ENCODE measurements around the gene SLC35E3.

SLC35E3 gene

DNA sequence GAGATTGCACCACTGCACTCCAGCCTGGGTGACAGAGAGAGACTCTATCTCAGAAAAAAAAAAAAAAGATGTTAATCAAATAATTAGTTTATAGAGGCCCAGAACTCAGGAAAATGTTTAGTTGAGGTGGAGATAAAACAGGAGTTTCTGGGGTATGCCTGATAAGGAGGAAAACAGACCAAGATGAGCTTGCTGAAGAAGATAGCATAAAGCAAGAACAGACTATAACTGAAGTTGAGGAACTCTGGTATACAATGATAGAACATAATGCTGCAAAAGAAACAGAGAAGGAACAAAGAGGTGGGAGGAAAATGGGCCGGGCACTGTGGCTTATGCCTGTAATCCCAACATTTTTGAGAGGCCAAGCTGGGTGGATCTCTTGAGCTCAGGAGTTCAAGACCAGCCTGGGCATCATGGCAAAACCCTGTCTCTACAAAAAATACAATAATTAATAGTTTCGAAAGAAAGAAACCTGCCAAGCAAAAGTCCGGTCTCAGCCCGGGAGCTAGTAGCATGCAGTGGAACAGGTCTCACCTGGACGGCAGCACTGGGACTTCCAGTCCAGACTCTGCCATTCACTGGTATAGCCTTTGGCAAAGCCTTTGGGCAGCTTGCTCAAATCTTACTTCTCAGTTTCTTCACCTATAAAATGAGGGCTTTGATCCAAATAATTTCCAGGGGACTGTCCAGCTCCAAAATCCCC, 25.4 kb downstream of the SLC35E3 start:
- DNase-seq, result no peak

DNA sequence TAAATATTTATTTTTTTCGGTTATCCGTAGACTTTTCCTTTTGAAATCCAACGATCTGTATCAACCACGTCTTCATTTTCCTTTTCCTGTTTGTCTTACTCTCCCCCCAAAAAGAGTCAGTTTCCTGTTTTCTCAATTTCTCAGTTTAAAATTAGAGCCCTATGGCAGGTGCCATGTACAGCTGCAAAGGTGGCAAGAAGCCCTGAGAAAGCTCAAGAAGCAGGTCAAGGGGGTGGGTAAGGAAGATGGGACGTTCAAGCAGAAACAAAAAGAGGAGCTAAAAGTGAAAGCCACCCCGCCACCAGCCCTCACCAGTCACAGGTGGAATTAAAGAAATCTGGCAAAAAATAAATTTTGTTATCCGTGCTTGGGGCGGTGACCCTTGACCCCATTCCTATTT, 26.7 kb downstream of the SLC35E3 start:
- DNase-seq, result no peak

DNA sequence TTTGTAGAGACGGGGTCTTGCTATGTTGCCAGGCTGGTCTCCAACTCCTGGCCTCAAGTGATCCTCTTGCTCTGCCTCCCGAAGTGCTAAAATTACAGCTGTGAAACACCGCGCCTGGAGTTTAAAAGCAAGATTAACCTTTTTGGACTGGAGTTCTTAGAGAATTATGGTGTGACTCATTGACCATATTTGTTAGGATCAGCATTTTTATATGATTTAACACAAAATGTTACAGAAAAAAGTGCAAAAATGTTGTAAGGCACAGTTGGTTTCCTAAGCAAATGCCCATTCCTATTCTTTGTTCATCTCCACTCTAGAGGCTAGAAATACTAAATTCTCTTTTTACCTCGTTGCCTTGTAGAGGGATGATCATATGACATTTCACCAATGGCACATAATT, 27.6 kb downstream of the SLC35E3 start:
- no peak for DNase-seq

DNA sequence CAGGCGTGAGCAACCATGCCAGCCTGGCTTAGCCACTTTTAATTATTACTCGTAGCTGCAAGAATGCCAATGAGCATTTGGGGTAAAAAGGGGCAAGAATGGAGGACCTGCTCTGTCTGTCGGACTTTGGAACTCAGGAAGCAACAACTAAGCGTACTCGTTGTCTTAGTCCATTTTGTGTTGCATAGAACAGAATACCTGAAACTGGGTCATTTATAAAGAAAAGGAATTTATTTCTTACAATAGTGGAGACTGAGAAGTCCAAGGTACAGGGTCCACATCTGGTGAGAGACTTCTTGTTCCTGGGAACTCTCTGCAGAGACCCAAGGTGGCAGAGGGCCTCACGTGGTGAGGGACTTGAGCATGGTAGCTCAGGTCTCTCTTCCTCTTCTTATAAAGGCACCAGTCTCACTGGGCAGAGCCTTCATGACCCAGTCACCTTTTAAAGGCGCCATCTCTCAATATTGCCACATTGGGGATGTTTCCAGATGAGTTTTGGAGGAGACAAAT, 29.2 kb downstream of the SLC35E3 start:
- DNase-seq, result no peak

DNA sequence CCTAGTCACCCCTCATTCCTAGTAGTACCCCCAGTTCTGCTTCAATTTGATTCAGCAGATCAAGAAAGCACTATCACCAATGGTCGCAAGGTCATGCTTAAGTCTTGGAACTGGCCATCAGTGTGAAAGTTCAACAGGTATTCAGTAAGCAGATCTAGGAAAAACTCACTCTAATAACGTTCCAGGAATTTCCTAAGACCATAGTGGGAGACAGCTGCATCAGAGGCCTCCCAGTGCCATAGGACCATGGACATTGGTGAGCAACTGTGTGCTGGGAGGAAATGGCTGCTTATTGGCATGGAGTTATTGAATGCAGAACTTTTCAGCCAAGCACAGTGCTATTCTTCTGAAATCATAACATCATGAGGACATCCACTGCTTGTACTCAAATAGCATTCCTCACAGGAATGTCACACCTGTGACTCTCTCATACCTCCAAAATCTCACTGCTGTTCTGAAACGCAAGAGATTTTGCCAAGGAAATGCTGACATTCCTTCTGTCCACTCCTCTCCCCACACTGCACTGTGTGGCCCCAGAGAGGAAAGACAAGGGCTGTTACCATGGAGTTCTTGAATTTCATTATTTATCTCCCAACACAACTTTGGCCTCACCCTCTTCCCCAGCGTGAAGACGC, 31.1 kb downstream of the SLC35E3 start:
- no peak for DNase-seq

DNA sequence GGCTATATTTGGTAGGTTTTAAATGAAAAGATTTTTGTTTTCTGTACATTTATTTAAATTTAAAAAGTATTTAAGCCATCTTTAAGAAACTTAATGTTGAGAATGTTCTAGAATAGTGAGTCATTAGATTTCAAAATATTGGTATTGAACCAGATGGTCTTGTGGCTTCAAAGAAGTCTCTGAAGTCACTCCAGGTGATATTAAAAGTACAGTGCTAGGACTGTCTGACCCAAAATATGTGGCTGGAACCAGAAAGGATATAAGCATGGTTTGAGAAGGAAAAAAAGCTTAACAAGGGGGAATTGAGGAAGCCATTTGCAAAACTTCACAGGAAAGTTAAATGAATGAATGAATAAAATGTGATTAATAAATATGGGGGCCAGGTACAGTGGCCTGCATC, 33.3 kb downstream of the SLC35E3 start:
- no peak for DNase-seq

DNA sequence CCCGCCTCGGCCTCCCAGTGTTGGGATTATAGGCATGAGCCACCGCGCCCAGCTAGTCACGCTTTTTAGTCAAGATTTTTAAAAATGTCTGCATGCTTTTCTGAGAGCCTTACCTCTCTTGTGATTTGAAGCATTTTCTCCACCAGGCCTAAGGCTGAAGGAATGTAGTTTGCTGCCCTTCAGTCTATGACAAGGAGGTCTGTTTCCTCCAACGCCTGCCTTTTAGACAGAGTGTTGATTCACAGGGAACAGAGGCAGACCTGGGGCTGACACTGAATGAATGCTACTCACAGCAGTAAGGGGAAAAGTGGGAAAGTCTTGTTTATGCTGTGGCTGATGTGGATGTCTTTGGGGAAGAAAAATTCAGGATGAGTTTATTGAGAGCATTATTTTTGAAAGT, 34.8 kb downstream of the SLC35E3 start:
- DNase-seq, result no peak

DNA sequence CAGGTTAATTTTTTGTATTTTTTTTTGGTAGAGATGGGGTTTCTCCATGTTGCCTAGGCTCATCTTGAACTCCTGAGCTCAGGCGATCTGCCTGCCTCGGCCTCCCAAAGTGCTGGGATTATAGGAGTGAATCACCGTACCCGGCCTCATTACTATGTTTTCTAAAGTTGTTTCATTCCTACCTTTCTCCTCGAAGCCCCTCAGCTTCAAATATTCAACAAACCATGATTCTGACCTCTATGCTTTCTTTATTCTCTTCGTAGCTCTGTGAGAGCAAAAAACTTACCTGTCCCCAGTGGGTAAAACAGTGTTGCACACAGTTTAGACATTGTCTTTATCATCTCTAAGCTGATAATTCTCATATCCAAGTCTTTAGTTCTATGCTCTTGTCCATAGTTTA, 35.8 kb downstream of the SLC35E3 start:
- DNase-seq, result no peak

DNA sequence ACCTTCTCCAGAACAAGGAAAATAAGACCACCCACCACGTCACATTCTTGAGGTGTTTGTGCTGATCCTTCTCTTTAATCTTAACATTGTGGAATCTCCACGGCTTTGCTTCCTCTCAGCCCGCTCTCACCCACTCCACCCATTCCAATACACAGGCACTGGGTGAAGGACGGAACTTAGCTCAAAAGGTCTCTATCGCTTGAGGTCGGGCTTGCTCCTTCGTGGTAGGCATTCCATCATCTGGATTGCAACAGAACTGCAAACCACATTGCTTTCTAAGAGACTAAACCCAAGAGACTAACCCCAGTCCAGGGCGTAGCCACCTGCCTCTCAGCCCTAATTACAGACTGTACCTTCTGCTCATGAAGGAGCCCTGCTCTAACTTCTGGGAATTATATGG, 38.0 kb downstream of the SLC35E3 start:
- DNase-seq, result no peak

DNA sequence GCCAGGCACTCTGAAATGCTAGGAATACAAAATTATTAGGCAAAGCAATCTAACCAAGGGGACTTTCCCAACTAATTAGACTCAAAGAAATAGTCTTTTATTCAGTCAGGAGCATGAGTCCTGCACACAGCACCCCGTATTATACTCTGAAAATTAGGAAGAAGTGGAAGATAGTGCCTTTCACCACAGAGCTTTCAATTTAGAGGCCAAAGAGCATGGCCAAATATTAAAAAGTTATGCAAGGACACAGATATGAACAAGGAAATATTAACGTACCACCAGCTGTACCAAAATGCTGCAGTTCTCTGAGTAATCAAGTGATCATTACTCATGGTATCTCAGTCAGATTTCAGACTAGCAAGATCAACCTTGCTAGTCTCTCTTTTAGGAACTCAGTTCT, 39.4 kb downstream of the SLC35E3 start:
- DNase-seq, result no peak

DNA sequence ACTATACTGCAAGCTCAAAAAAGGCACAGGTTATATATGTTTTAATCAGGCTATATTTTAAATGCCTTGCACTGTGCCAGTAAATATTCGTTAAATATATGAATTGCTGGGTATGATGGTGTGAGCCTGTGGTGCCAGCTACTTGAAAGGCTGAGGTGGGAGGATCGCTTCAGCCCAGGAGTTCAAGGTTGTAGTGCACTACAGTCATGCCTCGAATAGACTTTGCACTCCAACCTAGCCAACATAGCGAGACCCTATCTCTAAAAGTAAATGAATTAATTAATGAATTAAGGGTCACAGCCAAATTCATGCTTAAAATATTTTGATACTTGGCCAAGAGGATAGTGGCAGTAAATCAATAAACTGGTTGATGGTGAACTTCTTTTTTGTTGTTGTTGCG, 39.8 kb downstream of the SLC35E3 start:
- DNase-seq, result no peak

DNA sequence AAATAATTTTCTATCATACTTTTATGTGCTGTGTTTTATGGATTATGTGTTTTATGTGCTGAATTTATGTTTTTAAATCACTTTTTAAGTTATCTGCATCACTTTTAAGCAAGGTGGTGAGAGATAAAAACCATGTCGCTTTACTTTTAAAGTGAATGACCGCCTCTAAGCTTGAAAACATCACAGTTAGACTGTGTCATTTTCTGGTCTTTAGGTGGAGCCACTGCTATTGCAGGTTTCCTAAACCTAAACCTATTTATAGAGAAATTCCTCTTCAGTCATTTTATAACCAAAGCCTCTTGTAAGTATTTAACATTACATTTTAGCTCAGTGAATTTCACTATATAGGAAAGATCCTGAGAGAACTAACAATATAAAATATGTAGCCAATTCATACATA, 41.0 kb downstream of the SLC35E3 start:
- no peak for DNase-seq

DNA sequence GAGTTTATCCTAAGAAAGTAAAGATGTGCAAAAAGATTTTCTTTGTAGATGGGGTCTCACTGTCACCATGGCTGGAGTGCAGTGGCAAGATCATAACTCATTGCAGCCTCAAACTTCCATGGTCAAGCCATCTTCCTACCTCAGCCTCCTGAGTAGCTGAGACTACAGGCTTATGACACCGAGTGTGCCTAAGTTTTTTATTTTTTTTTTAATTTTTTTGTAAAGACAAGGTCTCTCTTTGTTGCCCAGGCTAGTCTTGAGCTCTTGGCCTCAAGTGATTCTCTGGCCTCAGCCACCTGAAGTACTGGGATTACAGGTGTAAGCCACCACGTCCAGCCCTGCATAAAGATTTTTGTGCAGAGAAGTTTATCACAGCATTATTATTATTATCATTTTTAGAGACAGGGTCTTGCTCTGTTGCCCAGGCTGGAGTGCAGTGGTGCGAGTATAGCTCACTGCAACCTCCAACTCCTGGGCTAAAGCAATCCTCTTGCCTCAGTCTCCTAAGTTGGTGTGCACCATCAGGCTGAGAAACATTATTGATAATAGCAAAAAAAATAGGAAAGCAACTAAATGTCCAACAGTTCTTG, 42.7 kb downstream of the SLC35E3 start:
- no peak for DNase-seq

DNA sequence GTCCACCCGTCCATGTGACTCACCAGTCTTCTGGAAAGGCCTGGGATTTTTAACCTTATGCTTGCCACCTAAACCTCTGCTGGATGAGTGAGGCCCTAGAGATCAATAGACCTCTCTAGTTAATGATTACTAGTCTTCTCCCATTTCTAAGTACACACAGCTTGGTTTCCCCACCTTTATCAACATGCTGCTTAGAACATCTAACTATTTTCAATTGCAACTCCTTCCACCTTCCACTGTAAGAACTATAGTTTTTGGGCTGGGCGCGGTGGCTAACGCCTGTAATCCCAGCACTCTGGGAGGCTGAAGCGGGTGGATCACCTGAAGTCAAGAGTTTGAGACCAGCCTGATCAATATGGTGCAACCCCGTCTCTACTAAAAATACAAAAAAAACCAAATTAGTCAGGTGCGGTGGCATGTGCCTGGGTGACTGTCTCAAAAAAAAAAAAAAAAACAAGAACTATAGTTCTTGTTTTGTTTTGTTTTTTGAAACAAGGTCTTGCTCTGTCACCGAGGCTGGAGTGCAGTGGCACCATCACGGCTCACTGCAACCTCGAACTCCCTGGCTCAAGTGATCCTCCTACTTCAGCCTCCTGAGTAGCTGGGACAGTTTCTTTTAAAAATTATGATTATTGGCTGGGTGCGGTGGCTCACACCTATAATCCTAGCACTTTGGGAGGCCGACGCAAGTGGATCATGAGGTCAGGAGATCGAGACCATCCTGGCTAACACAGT, 43.3 kb downstream of the SLC35E3 start:
- DNase-seq, result no peak

DNA sequence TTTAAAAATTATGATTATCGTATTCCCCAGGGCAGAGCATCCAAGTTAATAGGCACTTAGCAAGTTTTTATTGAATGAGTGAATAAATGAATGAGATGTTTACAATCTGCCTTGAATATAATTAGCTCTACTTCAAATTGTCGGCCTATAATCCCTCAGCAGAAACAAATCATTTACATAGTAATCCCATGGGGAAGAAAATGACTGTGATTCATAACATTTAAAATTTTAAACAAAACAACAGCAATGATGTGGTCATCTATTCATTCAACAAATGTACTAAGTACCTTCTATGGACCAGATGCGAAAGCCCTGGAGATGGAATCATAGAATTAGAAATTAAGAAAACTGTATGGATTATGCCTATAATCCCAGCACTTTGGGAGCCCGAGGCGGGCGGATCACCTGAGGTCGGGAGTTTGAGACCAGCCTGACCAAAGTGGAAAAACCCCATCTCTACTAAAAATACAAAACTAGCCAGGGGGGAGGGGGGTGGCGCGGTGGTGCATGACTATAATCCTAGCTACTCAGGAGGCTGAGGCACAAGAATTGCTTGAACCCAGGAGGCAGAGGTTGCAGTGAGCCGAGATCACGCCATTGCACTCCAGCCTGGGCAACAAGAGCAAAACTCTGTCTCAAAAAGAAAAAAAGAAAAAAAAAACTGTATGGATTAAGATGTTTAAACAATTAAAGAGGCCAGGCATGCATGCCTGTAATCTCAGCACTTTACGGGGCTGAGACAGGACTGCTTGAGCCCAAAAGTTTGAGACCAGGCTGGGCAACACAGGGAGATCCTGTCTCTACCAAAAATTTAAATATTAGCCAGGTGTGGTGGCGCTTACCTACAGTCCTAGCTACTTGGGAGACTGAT, 44.3 kb downstream of the SLC35E3 start:
- no peak for DNase-seq

DNA sequence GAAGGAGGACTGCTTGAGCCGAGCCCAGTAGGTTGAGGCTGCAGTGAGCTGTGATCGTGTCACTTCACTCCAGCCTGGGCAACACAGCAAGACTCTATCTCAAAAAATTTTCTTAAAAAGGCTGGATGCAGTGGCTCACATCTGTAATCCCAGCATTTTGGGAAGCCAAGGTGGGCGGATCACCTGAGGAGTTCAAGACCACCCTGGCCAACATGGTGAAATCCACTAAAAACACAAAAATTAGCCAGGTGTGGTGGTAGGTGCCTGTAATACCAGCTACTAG, 44.9 kb downstream of the SLC35E3 start:
- DNase-seq, result no peak

DNA sequence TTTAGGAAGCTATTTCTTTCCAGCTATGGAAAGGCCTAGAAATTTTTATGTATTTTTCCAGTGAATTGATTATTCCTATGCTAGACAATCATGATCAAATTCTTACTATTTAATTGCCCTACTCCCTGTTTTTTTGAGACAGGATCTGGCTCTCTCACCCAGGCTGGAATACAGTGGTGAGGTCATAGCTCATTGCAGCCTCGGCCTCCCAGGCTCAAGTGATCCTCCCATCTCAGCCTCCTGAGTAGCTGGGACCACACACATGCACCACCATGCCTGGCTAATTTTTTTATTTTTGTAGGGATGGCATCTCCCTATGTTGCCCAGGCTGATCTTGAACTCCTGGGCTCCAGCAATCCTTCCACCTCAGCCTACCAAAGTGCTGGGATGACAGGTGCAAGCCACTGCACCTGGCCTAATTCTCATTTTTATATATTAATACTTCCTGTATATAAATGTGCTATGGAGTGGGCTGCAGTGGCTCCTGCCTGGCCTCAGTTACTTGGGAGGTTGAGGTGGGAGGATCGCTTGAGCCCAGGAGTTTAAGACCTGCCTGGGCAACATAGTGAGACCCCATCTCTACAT, 46.0 kb downstream of the SLC35E3 start:
- DNase-seq, result no peak

DNA sequence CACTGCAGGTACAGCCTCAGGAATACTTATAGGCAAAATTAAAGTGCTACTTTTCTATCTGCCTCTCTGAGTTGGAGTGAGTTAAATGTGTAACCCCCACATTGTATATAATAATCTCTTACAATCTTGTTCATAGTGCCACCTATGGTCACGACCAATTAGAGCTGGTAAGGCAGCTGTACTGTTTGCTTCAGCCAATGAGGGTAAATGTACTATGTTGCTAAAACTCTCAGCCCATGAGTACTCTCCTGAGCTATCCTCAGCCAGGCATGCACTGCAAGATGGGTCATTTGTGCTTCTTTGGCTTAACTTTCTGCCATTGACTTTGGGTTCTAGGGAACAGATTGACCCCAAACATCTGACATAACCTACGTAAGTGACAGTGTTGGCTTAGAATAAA, 47.0 kb downstream of the SLC35E3 start:
- DNase-seq, result peak; percentile 39

DNA sequence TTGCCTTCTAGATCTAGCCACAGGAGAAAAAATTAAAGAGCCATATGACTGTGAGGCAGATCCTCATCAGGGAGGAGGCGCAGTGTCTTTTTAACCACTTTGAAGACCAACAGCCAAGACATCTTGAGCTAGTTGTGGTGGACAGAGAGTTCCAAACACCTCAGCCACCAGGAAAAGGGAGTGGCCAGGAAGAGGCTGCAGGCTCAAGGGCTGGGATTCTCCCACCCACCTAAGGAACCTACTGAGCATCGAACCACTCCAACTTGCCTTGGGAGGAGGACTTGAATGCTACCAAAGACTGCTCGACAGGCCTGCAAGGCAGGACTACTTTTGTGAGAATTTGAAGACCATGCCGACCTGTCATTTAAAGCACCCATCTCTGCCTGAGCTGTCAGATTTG, 47.5 kb downstream of the SLC35E3 start:
- DNase-seq, result no peak

DNA sequence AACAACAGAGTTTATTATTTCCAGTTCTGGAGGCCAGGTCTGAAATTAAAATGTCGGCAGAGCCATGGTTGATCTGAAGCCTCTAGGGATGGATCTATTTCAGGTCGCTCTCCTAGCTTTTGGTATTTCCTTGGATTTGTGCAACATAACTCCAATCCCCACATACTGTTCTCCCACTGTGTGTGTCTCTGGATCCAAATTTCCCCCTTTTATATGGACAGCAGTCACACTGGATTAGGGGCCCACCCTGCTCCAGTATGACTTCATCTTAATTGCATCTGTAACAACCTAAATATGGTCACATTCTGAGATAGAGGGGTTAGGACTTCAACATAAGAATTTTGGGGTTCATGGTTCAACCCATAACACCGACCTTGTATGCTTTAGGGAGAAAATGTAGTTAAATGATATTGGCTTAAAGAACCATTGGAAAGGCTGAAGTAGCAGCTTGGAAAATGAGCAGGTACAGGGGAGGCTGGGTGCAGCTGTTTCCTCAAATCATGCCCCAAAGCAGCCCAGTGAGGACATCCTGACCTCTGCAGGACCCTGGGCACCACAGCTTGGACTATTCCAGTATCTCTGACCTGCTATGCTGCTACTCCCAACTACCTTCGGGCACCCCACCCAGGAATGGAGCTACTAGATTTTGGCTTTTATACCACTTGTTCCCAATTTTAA, 48.1 kb downstream of the SLC35E3 start:
- DNase-seq, result no peak

DNA sequence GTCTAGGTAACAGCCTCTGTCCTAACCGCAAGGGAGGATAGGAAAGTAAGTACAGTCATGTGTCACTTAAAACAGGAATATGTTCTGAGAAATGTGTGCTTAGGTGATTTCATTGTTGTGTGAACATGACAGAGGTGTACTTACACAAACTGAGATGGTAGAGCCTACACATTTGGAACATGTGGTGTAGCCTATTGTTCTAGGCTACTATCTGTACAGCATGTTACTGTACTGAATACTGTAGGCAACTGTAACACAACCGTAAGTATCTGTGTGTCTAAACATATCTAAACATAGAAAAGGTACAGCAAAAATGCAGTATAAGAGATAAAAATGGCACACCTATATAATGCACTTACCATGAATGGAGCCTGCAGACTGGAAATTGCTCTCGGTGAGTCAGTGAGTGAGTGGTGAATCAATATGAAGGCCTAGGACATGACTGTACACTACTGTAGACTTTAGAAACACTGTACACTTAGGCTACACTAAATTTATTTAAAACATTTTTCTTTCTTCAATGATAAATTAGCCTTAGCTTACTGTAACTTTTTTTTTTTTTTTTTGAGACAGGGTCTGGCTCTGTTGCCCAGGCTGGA, 48.8 kb downstream of the SLC35E3 start:
- DNase-seq, result no peak
